ENCODE data around the gene NAPEPLD.

DNA sequence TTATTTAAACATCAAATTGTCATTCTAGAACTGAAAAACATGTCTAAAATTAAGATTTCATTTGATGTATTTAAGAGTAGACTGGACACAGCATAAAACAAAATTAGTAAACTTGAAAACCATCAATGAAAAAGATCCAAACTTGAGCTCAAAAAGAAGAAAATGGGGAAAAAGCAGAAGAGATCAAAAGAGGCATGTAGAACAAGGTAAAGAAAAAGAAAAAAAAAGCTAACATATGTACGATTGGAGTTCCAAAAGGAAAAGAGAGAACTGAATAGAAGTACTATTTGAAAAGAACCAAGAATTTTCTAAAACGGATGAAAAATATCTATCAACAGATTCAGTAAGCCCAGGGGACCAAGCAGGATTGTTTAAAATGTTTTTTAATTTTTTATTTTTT is 77.9 kb downstream of the NAPEPLD start:
- TF ChIP-seq, protein P1, sequence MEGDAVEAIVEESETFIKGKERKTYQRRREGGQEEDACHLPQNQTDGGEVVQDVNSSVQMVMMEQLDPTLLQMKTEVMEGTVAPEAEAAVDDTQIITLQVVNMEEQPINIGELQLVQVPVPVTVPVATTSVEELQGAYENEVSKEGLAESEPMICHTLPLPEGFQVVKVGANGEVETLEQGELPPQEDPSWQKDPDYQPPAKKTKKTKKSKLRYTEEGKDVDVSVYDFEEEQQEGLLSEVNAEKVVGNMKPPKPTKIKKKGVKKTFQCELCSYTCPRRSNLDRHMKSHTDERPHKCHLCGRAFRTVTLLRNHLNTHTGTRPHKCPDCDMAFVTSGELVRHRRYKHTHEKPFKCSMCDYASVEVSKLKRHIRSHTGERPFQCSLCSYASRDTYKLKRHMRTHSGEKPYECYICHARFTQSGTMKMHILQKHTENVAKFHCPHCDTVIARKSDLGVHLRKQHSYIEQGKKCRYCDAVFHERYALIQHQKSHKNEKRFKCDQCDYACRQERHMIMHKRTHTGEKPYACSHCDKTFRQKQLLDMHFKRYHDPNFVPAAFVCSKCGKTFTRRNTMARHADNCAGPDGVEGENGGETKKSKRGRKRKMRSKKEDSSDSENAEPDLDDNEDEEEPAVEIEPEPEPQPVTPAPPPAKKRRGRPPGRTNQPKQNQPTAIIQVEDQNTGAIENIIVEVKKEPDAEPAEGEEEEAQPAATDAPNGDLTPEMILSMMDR (IDR thresholded peaks at IDR 0.05): no peak
- no peak for TF ChIP-seq POLR2A (IDR thresholded peaks at IDR 0.05)

Data from Peyer's patch (tissue), 4 donors.